DMS 273 treated with DMSO at 0.1 percent for 48 hours (cell line): Measurements from ENCODE around the gene KRTAP1-1.
"Not testable (repeated sequence)": the region's sequence is repeated elsewhere in the genome, so short reads cannot be mapped to it uniquely, and the experiment has no call there.

ENCODE experiments used
- DNase-seq: peaks from one replicate; lab custom pipeline; 2025; lab: John Stamatoyannopoulos, UW

Gene KRTAP1-1

DNA sequence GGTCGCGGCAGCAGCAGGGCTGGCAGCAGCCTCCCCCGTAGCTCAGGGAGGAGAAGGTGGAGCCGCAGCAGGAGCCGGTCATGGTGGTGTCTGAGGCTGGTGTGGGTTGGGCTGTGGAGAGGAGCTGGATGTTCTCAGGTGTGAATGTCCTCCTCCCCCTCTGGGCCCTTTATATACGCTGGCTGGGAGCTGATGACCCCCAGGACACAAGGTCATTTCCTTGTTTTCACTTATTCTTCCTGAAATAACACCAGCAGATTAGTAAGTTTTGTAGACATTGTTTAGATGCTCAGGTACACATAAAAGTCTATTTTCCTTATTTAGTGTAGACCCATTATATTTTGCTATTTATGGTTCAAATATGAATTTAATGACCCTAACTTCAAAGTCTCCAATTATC lies 13.9 kb upstream of the KRTAP1-1 start, which contains the start of gene KRTAP2-2:
KRTAP2-2 (minus strand) TSS at position 101 of the 400 bp plus-strand sequence; CDS start at position 82, 19 bp downstream.
- not testable (repeated sequence) for DNase-seq

DNA sequence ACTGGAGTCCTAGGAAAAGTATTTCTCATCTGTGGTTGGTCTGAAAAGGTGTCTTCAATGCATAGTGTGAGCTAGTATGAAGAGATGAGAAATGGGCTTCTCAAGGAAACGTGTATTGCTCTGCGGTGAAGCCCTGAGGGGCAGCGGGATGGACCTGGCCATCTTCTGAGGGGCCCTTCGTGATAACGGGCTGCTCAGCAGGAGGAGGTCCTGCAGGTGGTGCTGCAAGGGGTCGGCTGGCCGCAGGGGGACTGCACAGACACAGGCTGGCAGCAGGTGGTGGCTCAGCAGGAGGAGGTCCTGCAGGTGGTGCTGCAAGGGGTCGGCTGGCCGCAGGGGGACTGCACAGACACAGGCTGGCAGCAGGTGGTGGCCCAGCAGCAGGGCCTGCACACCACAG lies 13.3 kb upstream of the KRTAP1-1 start:
- DNase-seq: not testable (repeated sequence)

DNA sequence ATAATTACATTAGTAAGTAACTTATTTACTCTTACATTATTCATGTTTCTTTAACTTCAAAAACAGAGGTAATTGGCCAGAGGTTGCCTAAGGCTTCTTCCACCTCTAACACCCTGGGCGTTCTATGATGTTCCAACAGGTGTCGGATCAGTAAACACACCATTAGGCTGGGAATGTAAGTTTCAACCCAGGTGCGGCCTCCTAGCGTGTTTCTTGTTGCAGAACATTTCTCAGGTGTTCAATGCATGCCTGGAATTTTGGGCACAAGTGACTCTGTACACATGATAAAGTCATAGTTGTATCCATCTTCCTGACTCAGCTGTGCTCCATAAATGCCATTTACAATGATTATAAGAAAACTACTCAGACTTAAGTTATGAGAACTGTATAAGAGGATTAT lies 12.8 kb upstream of the KRTAP1-1 start:
- no peak for DNase-seq

DNA sequence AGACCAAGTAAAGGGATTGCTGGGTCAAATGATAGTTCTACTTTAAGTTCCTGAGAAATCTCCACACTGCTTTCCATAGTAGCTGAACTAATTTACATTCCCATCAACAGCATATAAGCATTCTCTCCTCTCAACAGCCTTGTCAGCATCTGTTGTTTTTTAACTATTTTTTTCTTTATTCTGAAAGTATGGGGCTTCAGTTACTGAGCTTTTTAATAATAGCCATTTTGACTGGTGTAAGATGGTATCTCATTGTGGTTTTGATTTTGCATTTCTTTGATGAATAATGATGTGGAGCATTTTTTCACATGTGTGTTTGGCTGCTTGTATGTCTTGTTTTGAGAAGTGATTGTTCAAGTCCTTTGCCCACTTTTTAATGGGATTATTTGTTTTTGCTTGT lies 11.3 kb upstream of the KRTAP1-1 start:
- DNase-seq: no peak

DNA sequence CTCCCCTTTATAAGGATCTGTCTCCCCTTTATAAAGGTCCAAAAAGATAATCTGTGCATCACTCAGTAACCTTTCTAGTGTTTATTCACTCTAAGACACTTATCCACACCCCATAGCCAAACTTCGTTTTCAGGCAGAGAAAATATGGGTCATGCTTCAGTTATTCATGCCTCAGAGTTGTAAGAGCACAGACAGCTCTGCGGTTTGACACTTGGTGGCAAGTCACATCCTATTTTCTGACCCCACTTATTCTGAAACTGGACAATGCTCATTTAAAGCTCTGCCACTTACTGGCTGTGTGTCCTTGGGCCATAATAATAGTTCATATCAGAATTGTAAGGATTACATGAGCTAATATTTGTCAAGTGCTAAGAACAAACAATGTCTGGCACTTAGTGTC lies 7.9 kb upstream of the KRTAP1-1 start:
- no peak for DNase-seq

DNA sequence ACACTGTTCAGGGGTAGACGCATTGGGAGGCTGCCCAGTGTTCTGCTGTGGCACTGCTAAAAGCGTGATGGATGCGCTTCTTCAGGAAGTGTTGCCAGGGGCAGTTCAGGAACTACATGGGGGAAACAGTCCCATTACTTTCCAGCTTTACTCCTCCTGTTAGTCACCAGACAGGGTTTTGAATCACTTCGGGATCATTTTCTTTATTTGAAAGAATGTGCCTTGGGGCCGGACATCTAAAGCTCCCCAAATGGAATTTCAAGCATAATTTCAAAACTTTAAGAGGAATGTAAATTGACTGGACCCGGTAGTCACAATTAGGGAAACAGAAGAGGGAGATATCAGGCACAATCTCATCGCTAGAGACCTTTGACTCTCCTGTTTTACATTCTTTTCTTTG lies 7.2 kb upstream of the KRTAP1-1 start:
- DNase-seq: no peak

DNA sequence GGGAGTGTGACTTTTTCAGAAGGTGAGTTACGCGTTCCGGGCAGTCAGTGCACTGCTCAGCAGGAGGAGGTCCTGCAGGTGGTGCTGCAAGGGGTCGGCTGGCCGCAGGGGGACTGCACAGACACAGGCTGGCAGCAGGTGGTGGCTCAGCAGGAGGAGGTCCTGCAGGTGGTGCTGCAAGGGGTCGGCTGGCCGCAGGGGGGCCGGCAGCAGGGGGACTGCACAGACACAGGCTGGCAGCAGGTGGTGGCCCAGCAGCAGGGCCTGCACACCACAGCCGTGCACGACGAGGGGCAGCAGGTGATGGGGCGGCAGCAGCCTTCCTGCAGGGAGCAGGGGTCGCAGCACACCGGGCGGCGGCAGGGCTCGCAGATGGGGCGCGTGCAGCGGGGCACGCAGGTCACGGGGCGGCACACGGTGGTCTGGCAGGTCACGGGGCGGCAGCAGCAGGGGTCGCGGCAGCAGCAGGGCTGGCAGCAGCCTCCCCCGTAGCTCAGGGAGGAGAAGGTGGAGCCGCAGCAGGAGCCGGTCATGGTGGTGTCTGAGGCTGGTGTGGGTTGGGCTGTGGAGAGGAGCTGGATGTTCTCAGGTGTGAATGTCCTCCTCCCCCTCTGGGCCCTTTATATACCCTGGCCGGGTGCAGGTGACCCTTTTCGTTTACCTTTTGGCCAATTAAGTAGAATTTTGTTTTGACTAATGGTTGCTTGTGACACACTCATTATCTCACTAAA lies 5.7 kb upstream of the KRTAP1-1 start, which contains the start of gene KRTAP2-1:
KRTAP2-1 (minus strand) TSS at position 582 of the 731 bp plus-strand sequence; CDS start at position 533, 49 bp downstream.
- DNase-seq: not testable (repeated sequence)

DNA sequence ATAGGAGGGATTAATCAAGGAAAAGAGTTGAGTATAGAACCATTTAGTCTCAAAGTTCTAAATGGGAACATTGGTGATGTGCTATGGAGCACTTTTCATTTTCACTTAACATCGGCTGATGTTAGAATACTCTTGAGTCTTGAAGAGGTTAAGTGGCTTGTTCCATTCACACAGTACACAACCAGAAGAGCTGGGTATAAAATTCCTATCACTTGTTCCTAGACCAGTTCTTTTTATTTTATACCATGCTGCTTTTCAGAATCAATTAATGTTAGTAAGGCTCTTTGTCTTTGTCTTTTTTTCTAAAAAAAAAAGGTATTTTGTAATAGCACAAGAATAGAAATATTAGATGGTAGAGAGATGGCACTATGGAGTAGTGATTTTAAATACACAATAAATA lies 1.7 kb upstream of the KRTAP1-1 start:
- no peak for DNase-seq

DNA sequence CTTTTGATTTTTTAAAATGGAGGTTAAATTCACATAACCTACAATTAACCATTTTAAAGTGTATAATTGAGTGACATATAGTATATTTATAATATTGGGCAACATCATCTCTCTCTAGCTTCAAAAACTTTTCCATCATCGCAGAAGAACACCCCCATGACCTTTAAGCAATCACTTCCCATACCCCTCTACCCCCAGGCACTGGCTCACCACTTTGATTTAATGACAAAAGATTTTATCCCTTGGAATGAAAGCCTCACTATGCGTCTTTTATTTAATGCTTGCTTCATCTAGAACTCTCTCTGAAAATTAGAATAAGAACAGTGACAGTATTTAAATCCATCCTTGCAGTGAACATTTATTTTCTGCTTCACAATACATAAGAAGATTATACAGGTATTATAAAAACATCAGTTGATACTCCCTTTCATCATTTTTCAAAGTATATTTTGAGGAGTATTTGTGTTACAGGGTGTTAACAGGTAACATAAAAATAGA lies 3.3 kb downstream of the KRTAP1-1 start:
- DNase-seq: no peak

DNA sequence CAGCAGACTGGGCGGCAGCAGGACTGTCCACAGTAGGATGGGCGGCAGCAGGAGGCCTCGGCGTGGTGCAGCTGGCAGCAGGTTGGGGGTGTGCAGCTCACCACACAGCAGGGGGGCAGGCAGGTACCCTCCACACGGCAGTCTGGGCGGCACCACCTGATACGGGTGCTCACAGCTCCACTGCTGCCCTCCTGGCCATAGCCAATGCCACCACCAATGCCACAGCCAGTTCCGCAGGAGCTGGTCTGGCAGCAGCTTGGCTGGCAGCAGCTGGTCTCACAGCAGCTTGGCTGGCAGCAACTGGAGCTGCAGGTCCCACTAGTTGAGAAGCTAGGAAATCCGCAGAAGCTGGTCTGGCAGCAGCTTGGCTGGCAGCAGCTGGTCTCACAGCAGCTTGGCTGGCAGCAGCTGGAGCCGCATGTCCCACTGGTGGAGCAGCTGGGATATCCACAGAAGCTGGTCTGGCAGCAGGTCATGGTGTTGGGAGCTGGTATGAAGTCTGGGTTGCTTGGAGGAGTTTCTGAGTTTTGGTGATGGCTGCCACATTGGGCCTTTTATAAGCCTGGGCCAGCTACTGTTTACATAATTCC lies 6.8 kb downstream of the KRTAP1-1 start, which contains the start of gene KRTAP1-3:
KRTAP1-3 (minus strand) TSS at position 529 of the 590 bp plus-strand sequence; CDS start at position 476, 53 bp downstream.
- peak; percentile 39 for DNase-seq

DNA sequence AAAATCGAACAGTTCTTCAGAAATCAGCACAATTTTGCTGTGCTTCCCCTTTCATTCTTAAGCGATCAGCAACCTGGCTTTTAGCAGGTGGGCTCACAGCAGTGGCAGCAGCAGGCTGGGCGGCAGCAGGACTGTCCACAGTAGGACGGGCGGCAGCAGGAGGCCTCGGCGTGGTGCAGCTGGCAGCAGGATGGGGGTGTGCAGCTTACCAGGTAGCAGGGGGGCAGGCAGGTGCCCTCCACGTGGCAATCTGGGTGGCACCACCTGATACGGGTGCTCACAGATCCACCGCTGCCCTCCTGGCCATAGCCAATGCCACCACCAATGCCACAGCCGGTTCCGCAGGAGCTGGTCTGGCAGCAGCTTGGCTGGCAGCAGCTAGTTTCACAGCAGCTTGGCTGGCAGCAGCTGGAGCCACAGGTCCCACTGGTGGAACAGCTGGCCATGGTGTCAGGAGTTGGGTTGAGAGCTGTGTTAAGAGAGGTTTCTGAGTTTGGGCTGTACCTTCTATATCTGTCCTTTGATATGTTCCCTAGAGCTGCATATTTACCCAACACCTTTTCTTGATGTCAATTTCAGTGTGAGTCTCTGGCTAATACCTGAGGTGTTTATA lies 11.5 kb downstream of the KRTAP1-1 start, which contains the start of gene KRTAP1-4:
KRTAP1-4 (minus strand) TSS at position 563 of the 613 bp plus-strand sequence; CDS start at position 446, 117 bp downstream.
- DNase-seq: no peak

DNA sequence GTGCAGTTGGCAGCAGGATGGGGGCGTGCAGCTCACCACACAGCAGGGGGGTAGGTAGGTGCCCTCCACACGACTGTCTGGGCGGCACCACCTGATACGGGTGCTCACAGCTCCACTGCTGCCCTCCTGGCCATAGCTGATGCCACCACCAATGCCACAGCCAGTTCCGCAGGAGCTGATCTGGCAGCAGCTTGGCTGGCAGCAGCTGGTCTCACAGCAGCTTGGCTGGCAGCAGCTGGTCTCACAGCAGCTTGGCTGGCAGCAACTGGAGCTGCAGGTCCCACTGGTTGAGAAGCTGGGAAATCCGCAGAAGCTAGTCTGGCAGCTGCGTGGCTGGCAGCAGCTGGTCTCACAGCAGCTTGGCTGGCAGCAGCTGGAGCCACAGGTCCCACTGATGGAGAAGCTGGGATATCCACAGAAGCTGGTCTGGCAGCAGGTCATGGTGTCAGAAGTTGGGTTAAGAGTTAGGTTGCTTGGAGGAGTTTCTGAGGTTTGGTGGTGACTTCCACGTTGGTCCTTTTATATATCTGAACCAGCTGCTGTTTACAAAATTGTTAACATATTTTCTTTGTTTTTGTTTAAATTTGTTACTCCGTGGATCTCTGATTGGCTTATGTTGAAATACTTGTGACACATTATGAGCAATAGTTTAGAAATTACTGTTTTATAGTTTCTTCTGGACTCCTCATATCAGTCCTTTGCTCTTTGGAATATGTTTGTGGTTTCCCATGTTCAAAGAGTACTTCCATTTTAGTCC lies 14.4 kb downstream of the KRTAP1-1 start, which contains the start of gene KRTAP1-5:
KRTAP1-5 (minus strand) TSS at position 494 of the 757 bp plus-strand sequence; CDS start at position 441, 53 bp downstream.
- no peak for DNase-seq

DNA sequence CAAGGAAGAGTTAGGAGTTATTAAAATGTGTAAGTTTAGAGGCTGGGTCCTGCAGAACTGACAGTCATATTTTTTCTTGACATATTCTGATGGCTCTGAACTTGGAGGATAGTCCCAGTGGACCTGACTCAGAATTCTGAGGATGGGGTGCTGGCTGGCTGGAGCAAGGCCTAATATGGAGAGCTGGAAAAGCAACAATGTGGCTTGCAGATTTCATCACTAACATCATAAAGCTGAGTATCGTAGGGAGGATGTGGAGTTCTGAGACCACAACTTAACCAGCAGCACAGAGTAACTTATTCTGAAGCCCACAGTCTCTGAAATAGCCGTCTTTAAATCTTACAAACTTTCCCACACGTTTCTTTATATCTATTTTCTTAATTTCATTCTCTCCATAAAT lies 16.6 kb downstream of the KRTAP1-1 start:
- no peak for DNase-seq

DNA sequence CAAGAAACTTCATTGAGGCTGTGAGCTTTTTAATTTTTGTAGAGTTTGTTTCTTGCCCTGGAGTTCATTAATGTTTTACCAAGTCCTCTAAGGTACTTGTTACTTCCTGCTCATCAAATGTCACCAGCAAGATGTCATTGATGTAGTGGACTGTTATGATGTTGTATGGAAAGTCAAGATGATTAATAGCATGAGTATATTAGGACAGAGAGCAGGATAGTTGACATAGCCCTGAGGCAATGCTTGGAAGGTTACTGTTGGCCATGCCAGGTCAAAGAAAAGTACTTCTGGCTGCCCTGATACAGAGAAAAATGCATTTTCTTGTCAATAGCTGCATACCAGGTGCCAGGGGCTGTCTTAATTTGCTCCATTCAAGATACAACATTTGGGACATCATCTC lies 20.9 kb downstream of the KRTAP1-1 start:
- DNase-seq: no peak

DNA sequence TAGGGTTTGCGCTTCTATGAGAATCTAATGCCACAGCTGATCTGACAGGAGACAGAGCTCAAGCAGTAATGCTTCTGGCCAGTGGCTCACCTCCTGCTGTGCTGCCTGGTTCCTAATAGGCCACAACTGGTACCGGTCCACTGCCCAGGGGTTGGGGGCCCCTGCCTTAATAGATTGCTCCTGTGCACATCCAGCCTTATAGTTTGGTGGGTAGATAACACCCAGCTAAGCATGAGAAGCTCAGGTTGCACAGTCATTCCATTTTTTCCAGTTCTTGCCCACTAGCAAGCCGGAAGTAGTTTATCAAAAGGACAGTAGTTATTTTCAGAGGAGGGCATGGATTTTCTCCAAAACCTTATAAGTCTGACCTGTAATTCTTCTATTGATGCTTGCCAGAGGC lies 21.8 kb downstream of the KRTAP1-1 start:
- no peak for DNase-seq

DNA sequence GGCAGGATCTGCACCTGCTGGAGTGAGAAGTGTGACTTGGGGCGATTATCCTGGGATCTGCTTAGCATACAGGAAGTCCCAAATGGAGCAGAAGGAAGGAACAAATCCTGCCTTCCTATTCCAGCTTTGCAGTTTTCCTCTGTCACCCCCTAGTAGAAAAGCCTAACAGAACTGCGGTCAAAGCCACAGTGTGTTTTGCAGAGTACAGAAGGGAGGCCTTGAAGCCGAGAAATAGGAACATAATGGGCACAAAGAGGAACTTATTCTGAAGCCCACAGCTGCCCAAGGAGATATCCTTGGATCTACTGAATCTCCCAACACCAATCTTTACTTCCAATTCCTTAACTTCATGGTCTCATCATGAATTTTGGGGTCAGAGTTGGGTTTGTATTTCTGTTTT lies 22.7 kb downstream of the KRTAP1-1 start:
- no peak for DNase-seq

DNA sequence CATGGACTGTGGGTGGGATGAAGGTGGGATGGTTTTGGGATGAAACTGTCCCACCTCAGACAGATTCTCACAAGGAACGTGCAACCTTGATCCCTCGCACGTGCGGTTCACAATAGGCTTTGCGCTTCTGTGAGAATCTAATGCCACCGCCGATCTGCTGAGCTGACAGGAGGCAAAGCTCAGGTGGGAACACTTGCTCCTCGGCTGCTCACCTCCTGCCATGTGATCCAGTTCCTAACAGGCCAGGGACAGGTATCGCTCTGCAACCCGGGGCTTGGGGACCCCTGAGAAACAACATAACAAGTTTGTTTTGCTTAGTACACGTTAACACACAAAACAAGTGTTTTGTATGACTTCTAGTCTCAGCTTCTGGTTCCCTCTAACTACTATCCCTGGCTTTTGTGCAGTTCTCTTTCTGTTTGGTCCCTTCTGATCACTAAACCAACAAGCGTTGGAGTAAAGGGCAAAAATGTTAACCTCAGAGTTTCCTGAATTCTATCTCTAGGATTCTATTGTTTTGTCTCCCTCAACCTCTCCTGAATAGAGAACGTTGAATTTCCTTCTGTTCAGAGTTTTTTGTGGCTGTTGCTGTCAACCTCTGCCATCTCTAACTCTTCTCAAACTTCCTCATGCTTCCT lies 24.6 kb downstream of the KRTAP1-1 start:
- DNase-seq: no peak

DNA sequence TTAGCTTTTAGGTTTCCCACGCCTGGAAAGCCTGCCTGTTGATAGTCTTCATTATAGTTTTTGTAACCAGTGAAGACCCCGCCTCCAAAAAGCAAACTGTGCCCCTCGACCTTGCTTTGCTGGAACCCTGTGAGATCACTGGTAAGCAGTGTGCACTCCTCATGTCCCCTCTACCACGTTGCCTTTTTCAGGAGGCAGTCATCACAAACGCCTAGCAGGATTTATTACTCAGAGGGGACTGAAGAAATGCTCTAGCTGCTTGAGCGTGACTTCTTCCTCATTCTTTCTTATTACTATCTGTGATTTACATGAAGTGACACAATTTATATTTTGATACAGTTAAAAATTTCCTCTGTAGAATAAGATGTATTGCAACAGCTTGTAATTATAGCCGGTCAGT lies 25.8 kb downstream of the KRTAP1-1 start:
- no peak for DNase-seq

DNA sequence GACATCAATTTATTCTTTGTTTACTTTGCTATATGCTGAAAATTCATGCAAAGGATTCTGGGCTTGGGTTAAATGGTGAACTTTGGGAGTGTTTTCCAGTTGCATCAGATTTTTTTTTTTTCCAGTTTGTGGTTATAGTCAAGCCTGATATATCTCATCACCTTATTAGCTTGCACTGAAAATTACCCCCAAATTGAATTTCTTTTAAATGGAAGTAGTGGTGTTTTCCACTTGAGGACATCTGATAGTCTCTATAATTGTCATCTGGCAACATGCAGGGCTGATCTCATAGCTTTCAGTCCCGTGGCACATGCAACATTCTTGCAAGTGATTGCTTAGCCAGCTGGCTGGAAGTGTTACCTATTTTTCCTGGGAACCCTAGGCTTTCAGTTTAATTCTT lies 27.6 kb downstream of the KRTAP1-1 start:
- DNase-seq: no peak

DNA sequence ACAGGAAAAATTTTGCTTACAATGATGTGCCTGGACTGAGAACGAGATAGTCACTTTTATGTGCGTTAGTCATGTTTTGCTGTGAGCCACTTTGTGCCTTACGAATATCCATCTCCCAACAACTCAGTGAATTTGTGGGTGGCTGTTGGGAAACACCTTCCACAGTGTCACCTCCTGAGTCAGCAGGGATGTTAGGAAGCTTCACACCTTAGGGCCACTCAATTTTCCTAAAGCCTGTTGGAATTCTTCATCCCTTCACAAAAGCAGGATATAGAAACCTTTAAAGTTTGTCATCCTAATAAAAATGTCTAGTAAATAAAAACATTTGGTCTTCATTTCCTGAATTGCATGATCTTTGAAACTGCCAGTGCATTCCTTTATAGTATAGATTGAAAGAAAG lies 28.1 kb downstream of the KRTAP1-1 start:
- no peak for DNase-seq
